CD4-positive, alpha-beta T cell treated with Interleukin-6 at 100 ng/mL for 8 hours (primary cell): ENCODE results near the gene NOP53.
"Not testable (repeated sequence)": the region's sequence is repeated elsewhere in the genome, so short reads cannot be mapped to it uniquely, and the experiment has no call there.

Experiments
- DNase-seq: peaks from one replicate; pipeline ENCODE4 v3.0.0-alpha.2; 2020; ENCODE audit warnings: mixed read lengths, low spot score

Gene NOP53

GRCh38 chr19:47745010-47745901, at the start of gene NOP53:
Gene NOP53, plus strand, starts transcription at chr19:47745546. Its CDS starts 14 bp downstream, at chr19:47745560.
- peak; percentile 97 for DNase-seq

GRCh38 chr19:47696635-47697034, 48.7 kb upstream of the NOP53 start:
- no peak for DNase-seq

- peak; percentile 47 for DNase-seq
Observed at GRCh38 chr19:47697863-47698609, 47.3 kb upstream of the NOP53 start.

- no peak for DNase-seq
Observed at GRCh38 chr19:47698631-47699359, 46.6 kb upstream of the NOP53 start.

- DNase-seq = peak; percentile 21
Observed at GRCh38 chr19:47699360-47699917, 45.9 kb upstream of the NOP53 start.

- no peak for DNase-seq
Observed at GRCh38 chr19:47700934-47701716, 44.2 kb upstream of the NOP53 start.

- no peak for DNase-seq
Observed at GRCh38 chr19:47701717-47702552, 43.4 kb upstream of the NOP53 start.

- no peak for DNase-seq
Observed at GRCh38 chr19:47702671-47703070, 42.7 kb upstream of the NOP53 start.

GRCh38 chr19:47703301-47703700, 42.0 kb upstream of the NOP53 start:
- DNase-seq = no peak

GRCh38 chr19:47704024-47704423, 41.3 kb upstream of the NOP53 start:
- no peak for DNase-seq

- DNase-seq = no peak
Observed at GRCh38 chr19:47704656-47705055, 40.7 kb upstream of the NOP53 start.

- peak; percentile 69 for DNase-seq
Observed at GRCh38 chr19:47707135-47707925, 38.0 kb upstream of the NOP53 start.

- DNase-seq = no peak
Observed at GRCh38 chr19:47711652-47712242, 33.6 kb upstream of the NOP53 start.

- peak; percentile 16 for DNase-seq
Observed at GRCh38 chr19:47713046-47714021, 32.0 kb upstream of the NOP53 start, which contains the start of gene EHD2. Gene EHD2, plus strand, starts transcription at chr19:47713422. Its CDS starts 3,191 bp downstream, at chr19:47716613.

GRCh38 chr19:47714339-47714738, 31.0 kb upstream of the NOP53 start:
- no peak for DNase-seq

- not testable (repeated sequence) for DNase-seq
Observed at GRCh38 chr19:47714855-47715254, 30.5 kb upstream of the NOP53 start.

GRCh38 chr19:47716270-47716937, 28.9 kb upstream of the NOP53 start:
- DNase-seq = no peak
